Mucosa of descending colon (tissue), 3 donors: ENCODE measurements around the gene CHST11. TPM values are rescaled to one million over a fixed set of nuclear protein-coding genes. Genes with fewer than 3 reads are reported as not detected.

Experiments used
- ATAC-seq: fragments of 200-7000 bp; cut with Tn5 transposase; one replicate; pipeline ENCODE4 v1.9.1; 2020; ENCODE audit warnings: mild to moderate bottlenecking, moderate library complexity
- DNase-seq, 3 donors: peaks; one replicate each; pipeline ENCODE4 v3.0.0-alpha.2; 2020
- H3K36me3 ChIP-seq: fragments of 200-600 bp; one replicate; pipeline ENCODE4 v1.8.0; 2021; ENCODE audit warnings: low read depth, mild to moderate bottlenecking
- H3K4me1 ChIP-seq: fragments of 200-600 bp; one replicate; pipeline ENCODE4 v1.8.0; 2021; ENCODE audit warnings: low read depth, mild to moderate bottlenecking
- H3K4me3 ChIP-seq: fragments of 200-600 bp; one replicate; pipeline ENCODE4 v1.8.0; 2021; ENCODE audit warnings: mild to moderate bottlenecking
- H3K9me3 ChIP-seq: fragments of 200-600 bp; one replicate; pipeline ENCODE4 v1.8.0; 2021; ENCODE audit warnings: mild to moderate bottlenecking
- intact Hi-C, 2 donors: fragments of 100-400 bp; cut with DNase I in 1 of 2; cut with micrococcal nuclease in 1 of 2; formaldehyde crosslinking; loops; one replicate each; pipeline versions ENCODE4 v1.11.0 to v1.11.1; 2022; cut with DNase I, micrococcal nuclease
- total RNA-seq, 3 donors: library from RNA; stranded (reverse); fragmentation: NEBNext Ultra II Directional in 2 of 3; extraction: Animal tissue kit (Norgen Biotek cat#: 25700) in 2 of 3; gene quantifications; one replicate each; pipeline versions ENCODE4 v1.2.1 to v1.2.4, GENCODE V29; 2021 to 2023
- TF ChIP-seq, protein P1 (sequence below): fragments of 200-600 bp; IDR thresholded peaks from one replicate; pipeline ENCODE4 v1.8.0; 2022; ENCODE audit warnings: antibody characterized with exemption, mild to moderate bottlenecking
- donor health status: DM: no; HTN: no; CAD: no; lungs with moderate emphysema.
- donor health status: DM: no; HTN: no; CAD: no.
- donor health status: DM: no; HTN: yes; CAD: no.

Gene CHST11
- total RNA-seq, 3 donors from 2014 or later = 3.3 to 15.2 (median 6.6) TPM

DNA sequence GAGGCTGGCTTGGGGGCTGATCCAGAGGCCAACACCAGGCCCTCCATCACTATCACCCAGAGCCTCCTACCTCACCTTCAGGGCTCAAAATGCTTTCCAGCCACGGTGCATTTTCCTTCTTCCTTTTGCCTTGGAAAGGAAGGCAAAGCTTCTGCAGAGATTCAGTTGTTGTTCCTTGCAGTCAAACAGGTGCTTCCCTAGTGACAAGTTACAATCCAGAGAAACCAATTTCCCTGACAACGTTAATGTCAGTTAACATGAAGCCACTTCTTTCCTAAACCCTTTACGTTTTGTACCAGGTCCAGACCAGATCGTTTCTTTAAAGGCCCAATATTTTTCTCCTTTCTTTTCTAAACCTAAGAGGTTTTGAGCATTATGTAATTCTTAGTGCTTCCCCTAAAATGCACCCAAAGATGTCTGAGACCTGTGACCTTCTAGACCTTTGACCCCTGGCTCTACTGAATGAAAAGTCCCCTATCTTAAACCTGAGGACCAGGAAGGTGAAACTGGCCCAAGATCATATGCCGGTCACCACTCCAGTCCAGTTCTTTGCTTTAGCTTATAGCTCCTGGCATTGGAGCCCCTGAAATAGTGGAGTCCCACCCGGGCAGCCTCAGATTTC is 289.8 kb downstream of the CHST11 start:
- Histone ChIP-seq H3K36me3 (no peaks in the 10 kb centered on the region), H3K9me3 (no peaks in the 10 kb centered on the region), H3K4me3 (no peak overlapping the region), H3K4me1 (no peaks in the 10 kb centered on the region)
- no peak for ATAC-seq
- TF ChIP-seq, protein P1, sequence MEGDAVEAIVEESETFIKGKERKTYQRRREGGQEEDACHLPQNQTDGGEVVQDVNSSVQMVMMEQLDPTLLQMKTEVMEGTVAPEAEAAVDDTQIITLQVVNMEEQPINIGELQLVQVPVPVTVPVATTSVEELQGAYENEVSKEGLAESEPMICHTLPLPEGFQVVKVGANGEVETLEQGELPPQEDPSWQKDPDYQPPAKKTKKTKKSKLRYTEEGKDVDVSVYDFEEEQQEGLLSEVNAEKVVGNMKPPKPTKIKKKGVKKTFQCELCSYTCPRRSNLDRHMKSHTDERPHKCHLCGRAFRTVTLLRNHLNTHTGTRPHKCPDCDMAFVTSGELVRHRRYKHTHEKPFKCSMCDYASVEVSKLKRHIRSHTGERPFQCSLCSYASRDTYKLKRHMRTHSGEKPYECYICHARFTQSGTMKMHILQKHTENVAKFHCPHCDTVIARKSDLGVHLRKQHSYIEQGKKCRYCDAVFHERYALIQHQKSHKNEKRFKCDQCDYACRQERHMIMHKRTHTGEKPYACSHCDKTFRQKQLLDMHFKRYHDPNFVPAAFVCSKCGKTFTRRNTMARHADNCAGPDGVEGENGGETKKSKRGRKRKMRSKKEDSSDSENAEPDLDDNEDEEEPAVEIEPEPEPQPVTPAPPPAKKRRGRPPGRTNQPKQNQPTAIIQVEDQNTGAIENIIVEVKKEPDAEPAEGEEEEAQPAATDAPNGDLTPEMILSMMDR = no peak
- no peak for DNase-seq
- intact Hi-C loops = no loop called here

DNA sequence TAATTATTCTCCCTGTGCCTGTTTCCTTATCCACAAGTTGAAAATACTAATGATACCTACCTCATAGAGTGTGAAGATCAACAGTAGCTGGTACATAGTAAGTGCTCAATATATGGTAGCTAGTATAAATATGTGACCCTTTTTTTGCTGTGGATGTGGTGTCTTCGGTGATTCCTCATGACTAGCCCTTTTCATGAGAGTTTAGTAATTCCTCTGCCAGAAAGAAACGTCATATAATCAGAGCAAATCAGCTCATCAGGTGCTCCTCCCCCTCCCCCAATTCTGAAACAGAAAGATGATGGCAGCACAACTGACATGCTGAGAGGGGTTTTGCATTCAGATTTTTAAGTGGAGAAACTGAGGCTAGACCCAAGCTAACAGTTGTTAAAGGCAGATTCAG is 290.6 kb downstream of the CHST11 start:
- intact Hi-C loops = no loop called here
- H3K4me3 ChIP-seq = no peak overlapping the region
- no peaks in the 10 kb centered on the region for H3K9me3 ChIP-seq
- H3K36me3 ChIP-seq = no peaks in the 10 kb centered on the region
- H3K4me1 ChIP-seq = no peaks in the 10 kb centered on the region
- ATAC-seq (no peak), DNase-seq (no peak)
- TF ChIP-seq, protein P1 = no peak

GRCh38 chr12:104747955-104748354 is 291.2 kb downstream of the CHST11 start:
- H3K9me3 ChIP-seq = no peaks in the 10 kb centered on the region
- no peak overlapping the region for H3K4me3 ChIP-seq
- TF ChIP-seq, protein P1 = no peak
- no peak for ATAC-seq
- intact Hi-C loops = no loop called here
- H3K36me3 ChIP-seq = no peaks in the 10 kb centered on the region
- no peaks in the 10 kb centered on the region for H3K4me1 ChIP-seq
- no peak for DNase-seq

- TF ChIP-seq, protein P1 = no peak
- H3K9me3 ChIP-seq = no peaks in the 10 kb centered on the region
- intact Hi-C loops = no loop called here
- H3K4me3 ChIP-seq = no peak overlapping the region
- ATAC-seq (no peak), DNase-seq (no peak)
- no peaks in the 10 kb centered on the region for H3K36me3 ChIP-seq
- H3K4me1 ChIP-seq = no peaks in the 10 kb centered on the region
Observed at GRCh38 chr12:104748356-104748755, 291.6 kb downstream of the CHST11 start.

DNA sequence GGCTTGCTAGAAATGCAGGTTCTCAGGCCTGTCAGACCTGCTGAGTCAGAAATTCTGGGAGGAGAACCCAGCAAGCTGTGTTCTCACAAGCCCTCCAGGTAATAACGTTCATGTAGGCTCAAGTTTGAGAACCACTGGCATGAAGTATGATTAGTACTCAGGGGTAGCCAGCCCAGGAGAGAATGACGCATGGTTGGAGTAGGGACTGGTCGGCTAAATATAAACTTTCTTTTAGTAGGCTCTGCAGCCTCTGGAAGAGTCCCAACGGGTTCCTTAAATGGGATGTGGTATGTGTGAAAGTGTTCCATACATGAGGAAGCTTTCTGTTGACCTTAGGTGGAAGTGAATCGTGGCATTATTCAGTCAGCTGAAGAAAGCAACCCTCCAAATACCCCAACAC is 292.0 kb downstream of the CHST11 start:
- Histone ChIP-seq H3K4me3 (no peak overlapping the region), H3K4me1 (no peaks in the 10 kb centered on the region), H3K36me3 (no peaks in the 10 kb centered on the region), H3K9me3 (no peaks in the 10 kb centered on the region)
- ATAC-seq (peak; percentile 40), DNase-seq (peak in 1 of 3 donors; percentile 16)
- TF ChIP-seq, protein P1 = no peak
- intact Hi-C loops = no loop called here

DNA sequence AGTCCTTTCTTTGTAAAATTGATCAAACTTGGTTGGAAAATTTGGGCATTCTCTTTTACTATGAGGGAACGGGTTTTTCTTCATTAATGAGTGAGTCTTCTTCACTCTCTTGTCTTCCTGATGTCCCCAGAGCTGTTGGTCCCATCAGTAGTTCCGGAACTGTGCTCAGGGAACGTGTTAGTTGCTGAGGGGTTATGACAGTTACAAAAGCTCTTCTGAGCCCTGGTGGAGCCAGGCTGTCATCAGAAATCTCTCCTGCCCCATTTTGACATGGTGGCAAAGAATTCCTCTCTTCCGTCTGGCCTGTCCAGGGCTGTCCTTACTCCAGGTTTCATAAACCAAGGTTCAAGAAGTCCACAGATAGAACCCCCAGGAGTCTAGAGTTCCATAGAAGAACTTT is 292.8 kb downstream of the CHST11 start:
- intact Hi-C loops = no loop called here
- ATAC-seq (no peak), DNase-seq (no peak)
- TF ChIP-seq, protein P1 = no peak
- no peaks in the 10 kb centered on the region for H3K36me3 ChIP-seq
- no peak overlapping the region for H3K4me3 ChIP-seq
- H3K9me3 ChIP-seq = no peaks in the 10 kb centered on the region
- no peaks in the 10 kb centered on the region for H3K4me1 ChIP-seq
